CD14-positive monocyte (primary cell): ENCODE measurements around the gene ZC3H11A. TPM values are rescaled to one million over a fixed set of nuclear protein-coding genes. Genes with fewer than 3 reads are reported as not detected.
A peak's percentile ranks its signal among the peaks of the same experiment; 100 is the strongest.
"Not testable (repeated sequence)": the region's sequence is repeated elsewhere in the genome, so short reads cannot be mapped to it uniquely, and the experiment has no call there.

Experiments used
- DNase-seq, 3 donors: peaks; one replicate each; pipeline ENCODE4 v3.0.0-alpha.2; 2011 to 2022
- H2AFZ ChIP-seq: 2 replicates; pipeline ENCODE4 v1.6.0; 2012; ENCODE audit warnings: mild to moderate bottlenecking, low read depth, low read length, inconsistent platforms; ENCODE audit not compliant: insufficient read depth, poor library complexity, severe bottlenecking
- H3K27ac ChIP-seq, 2 donors: 1 replicate in 1 of 2; 2 replicates in 1 of 2; pipeline ENCODE4 v1.5.1; 2012 to 2013; ENCODE audit warnings: low read length in 2 of 2, control low read depth in 1 of 2, inconsistent platforms in 1 of 2, low read depth in 1 of 2, mild to moderate bottlenecking in 1 of 2
- H3K27me3 ChIP-seq, 2 donors: one replicate each; pipeline versions ENCODE4 v1.6.0 to v1.6.1; 2011 to 2013; ENCODE audit warnings: low read length in 2 of 2; ENCODE audit not compliant: control insufficient read depth in 2 of 2, insufficient read depth in 2 of 2
- H3K36me3 ChIP-seq, 2 donors: replicated peaks in 1 of 2; 1 replicate in 1 of 2; 2 replicates in 1 of 2; pipeline versions ENCODE4 v1.5.1 to v1.6.1; 2012 to 2013; ENCODE audit warnings: low read length in 2 of 2, control low read depth in 1 of 2, inconsistent platforms in 1 of 2, mild to moderate bottlenecking in 1 of 2; ENCODE audit not compliant: insufficient read depth in 2 of 2, control insufficient read depth in 1 of 2
- H3K4me1 ChIP-seq, 2 donors: 1 replicate in 1 of 2; 2 replicates in 1 of 2; pipeline versions ENCODE4 v1.5.1 to v1.6.1; 2012 to 2013; ENCODE audit warnings: low read length in 2 of 2, control low read depth in 1 of 2, inconsistent platforms in 1 of 2, mild to moderate bottlenecking in 1 of 2, moderate library complexity in 1 of 2; ENCODE audit not compliant: insufficient read depth in 2 of 2, control insufficient read depth in 1 of 2
- H3K4me2 ChIP-seq: replicated peaks from 2 replicates; pipeline ENCODE3; 2012; ENCODE audit warnings: low read length, moderate library complexity, mild to moderate bottlenecking; ENCODE audit not compliant: poor library complexity, severe bottlenecking; ENCODE audit errors: extremely low read depth
- H3K4me3 ChIP-seq, 3 experiments: fragments of 200-600 bp in 1 of 3; sonication (generic) in 1 of 3; replicated peaks in 1 of 3; 1 replicate in 2 of 3; 2 replicates in 1 of 3; pipeline ENCODE4 v1.5.1; 2011 to 2013; ENCODE audit warnings: low read length in 3 of 3, mild to moderate bottlenecking in 3 of 3, control low read depth in 2 of 3, low read depth in 2 of 3, inconsistent platforms in 1 of 3, moderate library complexity in 1 of 3
- H3K79me2 ChIP-seq: 2 replicates; pipeline ENCODE4 v1.6.0; 2012; ENCODE audit warnings: mild to moderate bottlenecking, control low read depth, inconsistent platforms, low read length, moderate library complexity; ENCODE audit not compliant: insufficient read depth
- H3K9ac ChIP-seq: 2 replicates; pipeline ENCODE4 v1.6.0; 2017; ENCODE audit warnings: low read length, mild to moderate bottlenecking; ENCODE audit not compliant: insufficient read depth, poor library complexity, severe bottlenecking
- H3K9me3 ChIP-seq, 2 donors: replicated peaks in 1 of 2; 1 replicate in 1 of 2; 2 replicates in 1 of 2; pipeline versions ENCODE4 v1.5.1 to v1.6.1; 2012 to 2013; ENCODE audit warnings: low read length in 2 of 2, control low read depth in 1 of 2; ENCODE audit not compliant: control insufficient read depth in 1 of 2, insufficient read depth in 1 of 2
- H4K20me1 ChIP-seq: 2 replicates; pipeline ENCODE4 v1.6.0; 2012; ENCODE audit warnings: mild to moderate bottlenecking, low read length, control low read depth, moderate library complexity; ENCODE audit not compliant: insufficient read depth
- H3K27ac Mint-ChIP-seq, 7 donors: one replicate each; pipeline ENCODE4 v1.8.0; 2020; ENCODE audit warnings: mild to moderate bottlenecking in 7 of 7, mixed read lengths in 7 of 7, moderate library complexity in 6 of 7, inconsistent platforms in 2 of 7
- H3K27me3 Mint-ChIP-seq, 3 donors: one replicate each; pipeline ENCODE4 v1.8.0; 2021 to 2022; ENCODE audit warnings: low read depth in 3 of 3, mild to moderate bottlenecking in 3 of 3, mixed read lengths in 3 of 3, moderate library complexity in 3 of 3, inconsistent platforms in 1 of 3
- H3K36me3 Mint-ChIP-seq, 2 donors: one replicate each; pipeline ENCODE4 v1.8.0; 2020; ENCODE audit warnings: mixed read lengths in 2 of 2, inconsistent platforms in 1 of 2, mild to moderate bottlenecking in 1 of 2
- H3K4me1 Mint-ChIP-seq: one replicate; pipeline ENCODE4 v1.8.0; 2020; ENCODE audit warnings: mild to moderate bottlenecking, mixed read lengths
- H3K4me3 Mint-ChIP-seq, 2 donors: one replicate each; pipeline ENCODE4 v1.8.0; 2020; ENCODE audit warnings: mild to moderate bottlenecking in 2 of 2, mixed read lengths in 2 of 2, moderate library complexity in 1 of 2
- H3K9me3 Mint-ChIP-seq, 7 donors: one replicate each; pipeline ENCODE4 v1.8.0; 2020 to 2022; ENCODE audit warnings: mixed read lengths in 7 of 7, mild to moderate bottlenecking in 6 of 7, moderate library complexity in 6 of 7, inconsistent platforms in 2 of 7
- CTCF ChIP-seq: fragments of 200-600 bp; IDR thresholded peaks from one replicate; pipeline ENCODE4 v1.8.0; 2022; ENCODE audit warnings: antibody characterized with exemption, mild to moderate bottlenecking
- WGBS: methylation state at CpG from one replicate; pipeline ENCODE4 v1.1.5; 2013; ENCODE audit warnings: missing lambda C conversion rate; ENCODE audit not compliant: insufficient coverage; 5-methylcytosine and 5-hydroxymethylcytosine counted together
- intact Hi-C, 2 donors: fragments of 100-400 bp; cut with micrococcal nuclease; formaldehyde crosslinking; loops; one replicate each; pipeline versions ENCODE4 v1.15.0 to v1.15.1; 2023
- polyA plus RNA-seq, 3 donors: library from polyadenylated mRNA; depleted of rRNA in 1 of 3; unstranded in 2 of 3; stranded (reverse) in 1 of 3; fragments of 300-500 nt in 2 of 3; fragments of >200 nt in 1 of 3; fragmentation: Illumina TruSeq in 2 of 3; gene quantifications; 1 replicate in 2 of 3; 2 replicates in 1 of 3; pipeline ENCODE4 v1.2.3, GENCODE V29; 2012 to 2021

Gene ZC3H11A
- polyA plus RNA-seq, 3 donors, result 17.8 to 59.0 (median 23.2) TPM

GRCh38 chr1:203760506-203760905 is 34.9 kb upstream of the ZC3H11A start:
- TF ChIP-seq CTCF, result no peak
- Histone ChIP-seq H3K27me3 (no peaks in the 10 kb centered on the region), H3K4me1 (no peaks in the 10 kb centered on the region), H3K27ac (no peak overlapping the region), H3K79me2 (no peaks in the 10 kb centered on the region), H3K4me3 (no peak overlapping the region), H3K9me3 (no peaks in the 10 kb centered on the region), H3K36me3 (no peaks in the 10 kb centered on the region), H2AFZ (no peak overlapping the region), H3K4me2 (no peak overlapping the region), H4K20me1 (no peaks in the 10 kb centered on the region), H3K9ac (no peak overlapping the region)
- intact Hi-C loops, result loop anchor here in 1 of 2 donors (5.0 kb wide), 1 partner anchor 37 kb away; the partner anchor contains the start of genes ZBED6 and ZC3H11A
- Mint-ChIP-seq H3K4me1 (peaks cover 10% of the 10 kb centered on the region), H3K36me3 (no peaks in the 10 kb centered on the region), H3K27me3 (peaks cover 0 to 1% (median 0%) of the 10 kb centered on the region in 3 donors), H3K9me3 (no peaks in the 10 kb centered on the region), H3K27ac (no peak overlapping the region), H3K4me3 (no peak overlapping the region)
- WGBS, result no CpG with 5 or more reads among the region's 3 CpGs
- DNase-seq, result no peak

- not testable (repeated sequence) for H3K27ac ChIP-seq, H3K4me2 ChIP-seq, DNase-seq, H4K20me1 ChIP-seq, H3K36me3 ChIP-seq, H3K9ac ChIP-seq, H3K36me3 Mint-ChIP-seq, H3K27me3 Mint-ChIP-seq, H3K9me3 Mint-ChIP-seq, H3K79me2 ChIP-seq, H3K4me3 ChIP-seq, H3K9me3 ChIP-seq, H3K27me3 ChIP-seq, H2AFZ ChIP-seq, H3K4me3 Mint-ChIP-seq, H3K4me1 ChIP-seq
- WGBS, result 100% methylated on average over 4 of the region's 7 CpGs
- intact Hi-C loops, result loop anchor here in 1 of 2 donors (5.0 kb wide), 1 partner anchor 35 kb away; the partner anchor contains the start of genes ZBED6 and ZC3H11A
- peak overlapping the region in 1 of 7 donors; percentile 48 for H3K27ac Mint-ChIP-seq
- H3K4me1 Mint-ChIP-seq, result peaks cover 11% of the 10 kb centered on the region
These were observed 33.5 kb upstream of the ZC3H11A start for GRCh38 chr1:203761958-203762357.
